ENCODE data around the gene PTPRN2.
"Not testable (repeated sequence)": the region's sequence is repeated elsewhere in the genome, so short reads cannot be mapped to it uniquely, and the experiment has no call there.

PTPRN2 gene

DNA sequence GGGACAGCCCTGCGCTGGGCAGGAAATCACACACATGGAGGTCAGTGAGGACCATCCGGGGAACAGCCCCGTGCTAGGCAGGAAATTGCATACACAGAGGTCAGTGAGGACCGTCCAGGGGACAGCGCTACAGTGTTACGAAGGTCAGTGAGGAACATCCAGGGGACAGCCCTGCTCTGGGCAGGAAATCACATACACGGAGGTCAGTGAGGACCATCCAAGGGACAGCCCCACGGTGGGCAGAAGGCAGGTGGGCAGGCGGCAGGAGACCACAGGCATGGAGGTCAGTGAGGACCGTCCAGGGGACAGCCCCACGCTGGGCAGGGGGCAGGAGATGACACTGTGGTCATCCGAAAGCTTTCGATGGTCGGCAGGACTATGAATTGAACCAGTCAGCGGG, 79.7 kb downstream of the PTPRN2 start:
- no peak overlapping the region for H3K4me3 ChIP-seq (ENCODE audit: low read depth, low read length)
- DNase-seq (ENCODE audit: low read depth), result no peak
- TF ChIP-seq, protein P1, sequence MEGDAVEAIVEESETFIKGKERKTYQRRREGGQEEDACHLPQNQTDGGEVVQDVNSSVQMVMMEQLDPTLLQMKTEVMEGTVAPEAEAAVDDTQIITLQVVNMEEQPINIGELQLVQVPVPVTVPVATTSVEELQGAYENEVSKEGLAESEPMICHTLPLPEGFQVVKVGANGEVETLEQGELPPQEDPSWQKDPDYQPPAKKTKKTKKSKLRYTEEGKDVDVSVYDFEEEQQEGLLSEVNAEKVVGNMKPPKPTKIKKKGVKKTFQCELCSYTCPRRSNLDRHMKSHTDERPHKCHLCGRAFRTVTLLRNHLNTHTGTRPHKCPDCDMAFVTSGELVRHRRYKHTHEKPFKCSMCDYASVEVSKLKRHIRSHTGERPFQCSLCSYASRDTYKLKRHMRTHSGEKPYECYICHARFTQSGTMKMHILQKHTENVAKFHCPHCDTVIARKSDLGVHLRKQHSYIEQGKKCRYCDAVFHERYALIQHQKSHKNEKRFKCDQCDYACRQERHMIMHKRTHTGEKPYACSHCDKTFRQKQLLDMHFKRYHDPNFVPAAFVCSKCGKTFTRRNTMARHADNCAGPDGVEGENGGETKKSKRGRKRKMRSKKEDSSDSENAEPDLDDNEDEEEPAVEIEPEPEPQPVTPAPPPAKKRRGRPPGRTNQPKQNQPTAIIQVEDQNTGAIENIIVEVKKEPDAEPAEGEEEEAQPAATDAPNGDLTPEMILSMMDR (IDR thresholded peaks at IDR 0.05; ENCODE audit: low read depth, low read length, missing control alignments), result no peak

DNA sequence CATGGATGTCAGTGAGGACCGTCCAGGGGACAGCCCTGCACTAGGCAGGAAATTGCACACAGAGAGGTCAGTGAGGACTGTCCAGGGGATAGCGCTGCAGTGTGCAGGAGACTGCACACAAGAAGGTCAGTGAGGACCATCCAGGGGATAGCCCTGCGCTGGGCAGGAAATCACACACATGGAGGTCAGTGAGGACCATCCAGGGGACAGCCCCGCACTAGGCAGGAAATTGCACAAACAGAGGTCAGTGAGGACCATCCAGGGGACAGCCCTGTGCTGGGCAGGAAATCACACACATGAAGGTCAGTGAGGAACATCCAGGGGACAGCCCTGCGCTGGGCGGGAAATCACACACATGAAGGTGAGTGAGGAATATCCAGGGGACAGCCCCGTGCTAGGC, 80.4 kb downstream of the PTPRN2 start:
- not testable (repeated sequence) for H3K4me3 ChIP-seq (ENCODE audit: low read depth, low read length); DNase-seq (ENCODE audit: low read depth)

DNA sequence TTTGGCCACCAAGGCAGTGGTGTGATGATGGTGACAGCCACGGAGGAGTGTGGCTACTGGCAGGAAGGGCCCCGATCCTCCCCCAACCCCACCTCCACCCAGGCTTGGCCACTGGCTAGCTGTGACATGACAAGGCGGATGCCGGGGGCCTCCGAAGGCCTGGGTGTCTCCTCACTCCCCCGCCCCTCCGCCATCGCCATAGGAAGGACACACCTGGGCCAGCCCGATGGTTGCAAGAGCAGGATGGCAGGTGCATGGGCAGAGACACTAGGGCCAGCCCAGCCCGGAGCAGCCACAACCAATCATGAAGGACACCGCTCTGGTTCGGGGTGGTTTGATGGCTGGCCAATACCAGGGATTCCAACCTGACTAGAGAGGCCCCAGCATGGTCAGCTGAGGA, 81.0 kb downstream of the PTPRN2 start:
- DNase-seq (ENCODE audit: low read depth), result no peak
- H3K4me3 ChIP-seq (ENCODE audit: low read depth, low read length), result no peak overlapping the region
- TF ChIP-seq, protein P1 (IDR thresholded peaks at IDR 0.05; ENCODE audit: low read depth, low read length, missing control alignments), result no peak

DNA sequence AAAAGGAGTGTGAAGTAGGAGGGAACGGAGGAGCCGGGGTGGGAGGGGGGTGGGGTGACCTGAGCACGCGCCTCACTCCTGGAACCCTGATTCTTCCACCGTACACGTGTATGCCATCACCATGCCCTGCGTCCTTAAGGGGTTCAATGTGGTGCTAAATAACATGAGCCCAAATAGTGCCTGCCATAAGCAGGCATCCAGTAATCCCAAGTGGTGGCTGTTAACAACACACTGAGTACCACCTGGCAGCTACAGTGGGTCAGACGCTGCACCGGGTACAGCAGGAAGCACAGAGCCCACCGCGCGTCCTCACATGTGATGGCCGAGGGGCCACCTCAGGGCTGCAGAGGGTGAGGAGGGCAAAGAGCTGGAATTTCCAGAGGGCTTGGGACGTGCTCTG, 81.9 kb downstream of the PTPRN2 start:
- TF ChIP-seq, protein P1 (IDR thresholded peaks at IDR 0.05; ENCODE audit: low read depth, low read length, missing control alignments), result no peak
- no peak for DNase-seq (ENCODE audit: low read depth)
- no peak overlapping the region for H3K4me3 ChIP-seq (ENCODE audit: low read depth, low read length)

DNA sequence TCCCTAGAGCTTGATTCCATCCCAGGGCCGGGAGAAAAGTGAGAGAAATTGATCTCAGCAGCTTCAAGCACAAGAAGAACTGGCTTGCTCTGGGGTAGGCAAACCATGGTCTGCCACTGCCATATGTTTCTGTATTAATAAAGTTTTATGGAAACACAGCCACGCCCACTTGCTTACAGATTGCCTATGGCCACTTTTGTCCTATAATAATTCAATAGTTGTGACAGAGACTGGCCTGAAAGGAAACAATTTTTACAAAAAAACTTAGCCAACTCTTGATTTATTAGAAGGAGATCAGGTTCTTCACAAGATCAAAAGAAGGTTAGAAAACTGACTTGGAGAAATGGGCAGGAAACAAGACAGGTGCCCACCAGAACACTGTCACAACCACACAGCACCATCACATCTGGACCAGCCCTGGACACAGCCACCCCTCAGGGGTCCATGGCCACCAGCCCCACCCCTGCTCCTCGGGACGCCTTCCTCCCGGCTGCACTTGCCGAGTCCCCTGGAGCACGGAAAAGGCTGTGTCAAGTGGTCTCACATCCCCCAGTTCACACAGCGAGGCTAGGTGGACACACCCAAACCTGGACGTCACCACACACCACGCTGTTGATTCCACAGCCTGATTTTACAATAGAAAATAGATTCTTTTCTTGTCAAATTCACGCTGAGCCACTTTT, 85.4 kb downstream of the PTPRN2 start:
- TF ChIP-seq, protein P1 (IDR thresholded peaks at IDR 0.05; ENCODE audit: low read depth, low read length, missing control alignments), result no peak
- DNase-seq (ENCODE audit: low read depth), result no peak
- H3K4me3 ChIP-seq (ENCODE audit: low read depth, low read length), result no peak overlapping the region

DNA sequence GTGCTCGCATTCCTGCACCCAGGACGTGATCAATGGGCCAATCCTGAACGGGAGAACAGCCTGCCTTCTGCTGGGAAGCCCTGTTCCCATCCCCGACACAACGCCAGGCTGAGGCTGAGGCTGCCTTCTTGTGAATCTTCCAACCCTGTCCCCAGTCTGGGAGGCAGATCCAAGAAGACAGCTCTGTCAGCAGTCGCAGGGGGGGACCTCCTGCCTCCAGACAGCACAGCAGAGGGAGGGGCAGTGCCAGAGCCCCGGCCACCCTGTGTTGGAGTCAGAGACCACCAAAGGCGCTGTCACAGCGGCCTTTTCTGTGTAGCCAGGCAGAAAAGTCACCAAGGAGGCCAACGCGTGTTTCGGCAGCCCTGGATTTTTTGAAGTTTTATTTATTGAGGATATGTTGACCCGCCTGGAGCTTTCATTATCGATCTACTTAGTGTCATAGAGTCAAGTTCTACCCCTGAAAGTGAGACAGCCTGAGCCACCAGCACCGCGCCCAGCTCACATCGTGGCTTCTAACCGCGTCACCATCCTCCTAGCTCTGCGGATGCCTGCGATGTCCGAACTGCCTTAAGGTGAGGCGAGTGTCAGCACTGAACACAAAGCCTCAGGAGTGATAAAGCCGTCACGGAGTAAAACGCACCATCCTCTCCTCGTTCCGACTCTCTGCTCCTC, 86.1 kb downstream of the PTPRN2 start:
- DNase-seq (ENCODE audit: low read depth), result no peak
- TF ChIP-seq, protein P1 (IDR thresholded peaks at IDR 0.05; ENCODE audit: low read depth, low read length, missing control alignments), result no peak

DNA sequence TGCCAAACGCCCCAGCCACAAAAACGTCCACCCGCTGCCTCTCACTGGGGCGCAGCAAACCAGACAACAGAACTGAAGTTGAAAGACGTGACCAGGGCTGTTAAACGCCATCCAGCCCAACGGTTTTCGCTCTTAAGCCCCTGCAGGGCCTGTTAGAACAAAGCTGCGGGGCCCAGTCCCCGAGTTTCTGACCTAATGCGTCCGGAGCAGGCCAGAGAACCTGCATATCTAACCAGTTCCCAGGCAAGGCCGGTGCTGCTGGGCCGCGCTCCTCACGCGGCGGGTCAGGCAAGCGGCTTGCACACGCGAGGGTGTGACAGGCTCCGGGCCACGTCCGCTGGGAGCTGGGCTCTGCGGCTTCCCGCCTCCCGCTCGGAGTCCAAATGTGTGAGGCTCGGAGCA, 87.0 kb downstream of the PTPRN2 start:
- TF ChIP-seq, protein P1 (IDR thresholded peaks at IDR 0.05; ENCODE audit: low read depth, low read length, missing control alignments), result no peak
- DNase-seq (ENCODE audit: low read depth), result no peak
- H3K4me3 ChIP-seq (ENCODE audit: low read depth, low read length), result no peak overlapping the region

More for the DNA sequence above, 86.1 kb downstream of the PTPRN2 start:
- H3K4me3 ChIP-seq (ENCODE audit: low read depth, low read length), result no peak overlapping the region
